Middle frontal gyrus (tissue), 1 donor: ENCODE data around the gene NXF3.
A peak's percentile ranks its signal among the peaks of the same experiment; 100 is the strongest.
"Not testable (repeated sequence)": the region's sequence is repeated elsewhere in the genome, so short reads cannot be mapped to it uniquely, and the experiment has no call there.

ENCODE experiments used
- DNase-seq: peaks from one replicate; pipeline ENCODE4 v3.0.0-alpha.2; 2015; ENCODE audit warnings: low spot score; ENCODE audit errors: extremely low spot score

Gene NXF3

GRCh38 chrX:103092942-103093341 is at the start of gene NXF3:
Gene NXF3 (minus strand): TSS chrX:103093143. CDS start chrX:103093023, 120 bp downstream.
- DNase-seq = no peak

DNA sequence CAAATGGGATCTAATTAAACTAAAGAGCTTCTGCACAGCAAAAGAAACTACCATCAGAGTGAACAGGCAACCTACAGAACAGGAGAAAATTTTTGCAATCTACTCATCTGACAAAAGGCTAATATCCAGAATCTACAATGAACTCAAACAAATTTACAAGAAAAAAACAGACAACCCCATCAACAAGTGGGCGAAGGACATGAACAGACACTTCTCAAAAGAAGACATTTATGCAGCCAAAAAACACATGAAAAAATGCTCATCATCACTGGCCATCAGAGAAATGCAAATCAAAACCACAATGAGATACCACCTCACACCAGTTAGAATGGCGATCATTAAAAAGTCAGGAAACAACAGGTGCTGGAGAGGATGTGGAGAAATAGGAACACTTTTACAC is 43.6 kb upstream of the NXF3 start:
- not testable (repeated sequence) for DNase-seq

- no peak for DNase-seq
Observed at GRCh38 chrX:103124284-103124683, 31.3 kb upstream of the NXF3 start.

DNA sequence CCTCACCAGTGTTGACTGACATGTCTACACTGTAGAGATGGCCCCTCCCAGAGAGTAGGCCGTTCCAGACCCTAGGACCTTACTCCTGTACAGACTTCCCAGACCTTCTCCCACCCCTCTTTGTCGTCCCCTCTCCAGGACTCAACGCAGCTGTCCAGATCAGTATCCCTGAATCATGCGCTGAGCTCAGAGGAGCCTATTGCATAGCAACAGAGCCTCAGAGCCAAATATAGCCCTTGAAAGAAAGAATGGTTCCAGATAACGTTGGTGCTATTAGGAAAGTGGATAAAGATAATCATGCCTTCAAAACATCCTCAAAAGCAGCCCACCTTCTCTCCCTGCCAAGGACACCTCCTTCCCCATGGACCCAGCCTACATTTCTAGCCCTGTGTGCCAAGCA is 27.8 kb upstream of the NXF3 start:
- no peak for DNase-seq

DNA sequence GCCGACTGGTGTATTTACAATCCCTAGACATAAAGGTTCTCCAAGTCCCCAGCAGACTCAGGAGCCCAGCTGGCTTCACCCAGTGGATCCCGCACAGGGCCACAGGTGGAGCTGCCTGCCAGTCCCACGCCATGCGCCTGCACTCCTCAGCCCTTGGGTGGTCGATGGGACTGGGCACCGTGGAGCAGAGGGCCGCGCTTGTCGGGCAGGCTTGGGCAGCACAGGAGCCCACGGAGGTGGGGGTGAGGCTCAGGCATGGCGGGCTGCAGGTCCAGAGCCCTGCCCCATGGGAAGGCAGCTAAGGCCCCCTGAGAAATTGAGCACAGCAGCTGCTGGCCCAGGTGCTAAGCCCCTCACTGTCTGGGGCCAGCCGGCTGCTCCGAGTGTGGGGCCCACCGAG is 24.0 kb upstream of the NXF3 start:
- DNase-seq = not testable (repeated sequence)

- not testable (repeated sequence) for DNase-seq
Observed at GRCh38 chrX:103109497-103109896, 16.6 kb upstream of the NXF3 start.

DNA sequence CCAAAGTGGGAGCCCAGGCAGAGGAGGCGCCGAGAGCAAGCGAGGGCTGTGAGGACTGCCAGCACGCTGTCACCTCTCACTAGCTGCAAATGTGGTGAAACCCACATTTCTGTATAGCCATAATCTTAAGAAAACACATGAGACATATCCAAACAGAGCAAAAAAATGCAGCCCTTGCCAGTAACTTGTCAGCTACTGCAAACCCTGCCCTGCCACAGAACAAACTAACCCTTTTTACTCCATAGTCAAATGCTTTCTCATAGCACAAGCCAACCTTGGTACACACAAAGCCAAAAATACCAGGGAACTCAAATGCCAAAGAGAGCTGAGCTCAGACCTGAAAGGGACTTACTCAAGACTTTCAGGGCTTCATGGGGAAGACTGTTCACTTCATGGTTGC is 14.9 kb upstream of the NXF3 start:
- DNase-seq = no peak

DNA sequence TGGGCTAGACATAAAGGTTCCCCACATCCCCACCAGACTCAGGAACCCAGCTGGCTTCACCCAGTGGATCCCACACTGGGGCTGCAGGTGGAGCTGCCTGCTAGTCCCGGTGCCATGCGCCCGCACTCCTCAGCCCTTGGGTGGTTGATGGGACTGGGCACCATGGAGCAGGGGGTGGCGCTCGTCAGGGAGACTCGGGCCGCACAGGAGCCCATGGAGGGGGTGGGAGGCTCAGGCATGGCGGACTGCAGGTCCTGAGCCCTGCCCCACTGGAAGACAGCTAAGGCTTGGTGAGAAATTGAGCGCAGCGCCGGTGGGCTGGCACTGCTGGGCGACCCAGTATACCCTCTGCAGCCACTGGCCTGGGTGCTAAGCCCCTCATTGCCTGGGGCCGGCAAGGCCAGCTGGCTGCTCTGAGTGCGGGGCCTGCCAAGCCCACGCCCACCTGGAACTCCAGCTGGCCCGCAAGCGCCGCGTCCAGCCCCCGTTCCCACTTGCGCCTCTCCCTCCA is 14.3 kb upstream of the NXF3 start:
- not testable (repeated sequence) for DNase-seq

DNA sequence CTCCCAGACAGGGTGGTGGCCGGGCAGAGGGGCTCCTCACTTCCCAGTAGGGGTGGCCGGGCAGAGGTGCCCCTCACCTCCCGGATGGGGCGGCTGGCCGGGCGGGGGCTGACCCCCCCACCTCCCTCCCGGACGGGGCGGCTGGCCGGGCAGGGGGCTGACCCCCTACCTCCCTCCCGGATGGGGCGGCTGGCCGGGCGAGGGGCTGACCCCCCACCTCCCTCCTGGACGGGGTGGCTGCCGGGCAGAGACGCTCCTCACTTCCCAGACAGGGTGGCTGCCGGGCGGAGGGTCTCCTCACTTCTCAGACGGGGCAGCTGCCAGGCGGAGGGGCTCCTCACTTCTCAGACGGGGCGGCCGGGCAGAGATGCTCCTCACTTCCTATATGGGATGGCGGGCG is 11.4 kb upstream of the NXF3 start:
- DNase-seq = not testable (repeated sequence)

DNA sequence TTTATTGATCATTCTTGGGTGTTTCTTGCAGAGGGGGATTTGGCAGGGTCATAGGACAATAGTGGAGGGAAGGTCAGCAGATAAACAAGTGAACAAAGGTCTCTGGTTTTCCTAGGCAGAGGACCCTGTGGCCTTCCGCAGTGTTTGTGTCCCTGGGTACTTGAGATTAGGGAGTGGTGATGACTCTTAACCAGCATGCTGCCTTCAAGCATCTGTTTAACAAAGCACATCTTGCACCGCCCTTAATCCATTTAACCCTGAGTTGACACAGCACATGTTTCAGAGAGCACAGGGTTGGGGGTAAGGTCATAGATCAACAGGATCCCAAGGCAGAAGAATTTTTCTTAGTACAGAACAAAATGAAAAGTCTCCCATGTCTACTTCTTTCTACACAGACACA is 10.9 kb upstream of the NXF3 start:
- DNase-seq = not testable (repeated sequence)

- DNase-seq = no peak
Observed at GRCh38 chrX:103101299-103102042, 8.5 kb upstream of the NXF3 start.

DNA sequence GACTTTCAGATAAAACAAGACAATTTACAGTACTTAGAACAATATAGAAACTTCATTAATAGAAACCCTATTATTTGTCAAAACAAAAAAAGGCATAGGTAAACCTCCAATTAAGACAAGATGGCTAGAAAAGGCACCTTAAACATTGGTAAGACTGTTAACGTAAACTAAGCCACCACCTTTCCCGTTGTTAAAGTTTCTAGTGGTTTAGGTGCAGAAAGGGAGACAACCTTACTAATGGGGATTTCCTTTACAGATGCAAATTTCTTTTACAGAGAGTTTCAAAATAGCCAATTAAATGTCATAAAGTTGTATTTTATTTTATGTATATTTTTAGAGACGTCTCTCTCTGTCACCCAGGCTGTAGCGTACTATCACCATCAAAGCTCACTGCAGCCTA is 7.5 kb upstream of the NXF3 start:
- no peak for DNase-seq

GRCh38 chrX:103099691-103100090 is 6.7 kb upstream of the NXF3 start:
- no peak for DNase-seq

DNA sequence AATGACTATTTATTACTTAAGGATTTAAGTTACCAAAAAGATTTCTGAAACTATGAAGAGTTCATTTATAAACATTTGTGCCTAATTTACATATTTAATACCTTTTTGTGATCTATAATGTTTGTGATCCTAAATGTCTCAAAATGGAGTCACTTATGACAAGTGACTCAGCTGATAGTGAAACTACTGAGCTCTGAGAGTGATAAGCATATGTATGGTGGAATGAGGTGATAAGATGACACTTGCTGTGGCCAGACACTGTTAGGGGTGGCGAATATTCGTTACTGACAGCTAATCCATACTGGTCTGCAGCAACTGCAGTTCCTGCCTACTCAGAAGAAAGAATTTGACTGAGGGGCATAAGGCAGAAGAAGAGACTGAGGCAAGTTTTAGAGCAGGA is 5.5 kb upstream of the NXF3 start:
- no peak for DNase-seq

DNA sequence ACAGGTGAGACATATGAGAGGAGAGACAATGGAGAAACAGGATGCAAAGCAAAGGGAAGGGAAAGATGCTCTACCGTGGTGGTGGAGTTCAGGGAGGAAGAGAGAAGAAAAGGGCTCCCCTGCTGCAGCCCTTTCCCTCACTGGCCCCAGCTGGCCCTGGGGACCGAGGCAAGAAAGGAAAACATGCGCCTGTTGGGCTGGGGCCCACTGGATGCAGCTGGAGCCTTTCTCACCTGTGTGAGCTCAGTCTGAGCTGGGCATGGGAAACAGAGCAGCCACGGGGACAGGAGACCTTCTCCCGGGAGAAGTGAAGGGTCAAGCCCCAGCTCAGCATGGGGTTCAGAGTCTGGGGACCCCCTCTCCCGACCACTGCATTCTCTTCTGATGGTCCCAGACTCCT is 11.9 kb downstream of the NXF3 start:
- no peak for DNase-seq

- no peak for DNase-seq
Observed at GRCh38 chrX:103073467-103073866, 19.5 kb downstream of the NXF3 start.

DNA sequence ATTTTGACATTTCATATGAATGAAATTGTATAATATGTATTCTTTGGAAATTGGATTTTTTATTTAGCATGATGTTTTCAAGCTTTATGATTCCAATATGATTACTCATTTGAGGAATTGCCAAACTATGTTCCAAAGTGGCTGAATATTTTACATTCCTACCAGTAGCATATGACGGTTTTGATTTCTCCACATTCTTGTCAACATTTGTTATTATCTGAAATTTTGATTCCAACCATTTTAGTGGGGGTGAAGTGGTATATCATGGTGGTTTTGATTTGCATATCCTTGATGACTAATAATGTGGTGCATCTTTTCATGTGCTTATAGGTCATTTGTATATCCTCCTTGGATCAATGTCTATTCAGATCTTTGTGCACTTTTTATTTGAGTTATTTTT is 26.3 kb downstream of the NXF3 start:
- no peak for DNase-seq

GRCh38 chrX:103063918-103064434 is 29.0 kb downstream of the NXF3 start, which contains the start of gene BEX1:
Gene BEX1 (minus strand): TSS chrX:103064171. CDS start chrX:103063274, 897 bp downstream.
- DNase-seq = peak; percentile 60

- no peak for DNase-seq
Observed at GRCh38 chrX:103063191-103063845, 29.6 kb downstream of the NXF3 start.

DNA sequence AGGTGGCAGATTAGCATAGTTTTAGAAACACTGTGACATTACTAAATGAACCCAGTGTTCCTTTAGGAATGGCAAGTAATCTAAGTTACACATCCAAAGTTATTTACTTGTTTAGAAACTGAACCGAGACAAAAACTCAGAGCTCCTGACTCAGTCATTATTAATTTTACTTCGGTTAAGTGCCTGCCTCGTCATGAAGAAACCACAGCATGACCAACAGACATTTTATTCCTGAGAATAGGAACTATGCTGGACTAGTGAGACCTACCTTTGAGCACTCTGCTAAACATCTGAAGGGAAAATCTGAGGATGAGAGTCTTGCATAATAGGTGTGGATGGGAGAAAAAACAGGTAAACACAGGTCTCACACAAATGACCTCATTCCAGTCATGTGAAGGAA is 31.5 kb downstream of the NXF3 start:
- DNase-seq = no peak

DNA sequence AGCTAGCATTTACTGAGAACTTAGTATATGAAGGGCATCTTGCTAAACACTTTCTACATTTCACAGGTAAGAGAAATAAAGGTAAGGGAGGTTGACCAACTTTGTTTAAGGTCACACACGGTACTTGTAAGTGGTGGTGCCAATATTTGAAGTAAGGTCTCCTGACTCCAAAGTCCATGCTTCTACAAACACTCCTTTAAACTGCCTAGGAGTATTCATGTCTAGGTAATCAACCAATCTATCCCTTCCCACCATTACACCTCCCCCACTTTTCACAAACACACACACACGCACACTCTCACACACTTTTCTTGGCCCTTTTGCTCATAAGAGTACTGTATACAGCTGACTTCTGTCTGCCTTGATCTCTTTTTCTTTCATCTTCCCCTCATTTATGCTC is 36.0 kb downstream of the NXF3 start:
- DNase-seq = no peak

DNA sequence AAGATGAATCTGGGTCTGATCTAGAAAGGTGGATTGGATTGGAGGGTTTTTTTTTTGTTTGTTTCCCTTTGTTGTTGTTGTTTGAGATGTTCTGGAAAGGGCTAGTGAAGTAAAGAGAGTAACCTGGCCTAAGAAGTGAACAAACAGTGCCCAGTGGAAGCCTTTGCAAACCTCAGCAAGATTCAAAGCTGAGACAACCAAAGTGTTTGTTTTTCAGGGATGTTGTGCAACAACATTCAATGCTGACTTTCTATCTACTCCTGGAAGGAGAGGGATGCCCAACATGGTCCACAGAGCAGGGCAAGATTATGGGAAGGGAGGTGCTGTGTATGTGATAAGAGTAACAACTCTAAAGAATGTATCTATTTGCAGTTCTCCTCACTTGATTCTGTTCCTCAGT is 40.3 kb downstream of the NXF3 start:
- DNase-seq = no peak
